GM23338 (cell line): Measurements from ENCODE around the gene TMTC2. TPM values are rescaled to one million over a fixed set of nuclear protein-coding genes. Genes with fewer than 3 reads are reported as not detected.

Source experiments
- ATAC-seq: fragments of 200-7000 bp; cut with Tn5 transposase; 3 replicates; pipeline ENCODE4 v1.9.1; 2020
- DNase-seq: peaks from one replicate; pipeline ENCODE4 v3.0.0-alpha.2; 2015; ENCODE audit warnings: low spot score
- H2AFZ ChIP-seq: fragments of 200-600 bp; sonication (generic); 2 replicates; pipeline ENCODE4 v1.8.0; 2016; ENCODE audit warnings: antibody characterized with exemption, mild to moderate bottlenecking, moderate library complexity
- H3F3A ChIP-seq: fragments of 200-600 bp; sonication (generic); replicated peaks from 2 replicates; pipeline ENCODE4 v1.8.0; 2017; ENCODE audit warnings: antibody characterized with exemption, mixed run types, low read depth
- H3K27ac ChIP-seq: fragments of 200-600 bp; sonication (generic); 2 replicates; pipeline ENCODE4 v1.6.1; 2016; ENCODE audit warnings: low read depth
- H3K27me3 ChIP-seq: fragments of 200-600 bp; sonication (generic); 2 replicates; pipeline ENCODE4 v1.8.0; 2016; ENCODE audit warnings: mild to moderate bottlenecking, mixed run types, moderate library complexity; ENCODE audit not compliant: insufficient read depth
- H3K36me3 ChIP-seq: fragments of 200-600 bp; sonication (generic); 2 replicates; pipeline ENCODE4 v1.8.0; 2016; ENCODE audit warnings: mild to moderate bottlenecking; ENCODE audit not compliant: insufficient read depth
- H3K4me1 ChIP-seq: fragments of 200-600 bp; sonication (generic); 2 replicates; pipeline ENCODE4 v1.8.0; 2016; ENCODE audit warnings: mild to moderate bottlenecking, moderate library complexity; ENCODE audit not compliant: insufficient read depth
- H3K4me2 ChIP-seq: fragments of 200-600 bp; sonication (generic); 2 replicates; pipeline ENCODE4 v1.7.1; 2017; ENCODE audit warnings: mixed run types
- H3K4me3 ChIP-seq: fragments of 200-600 bp; sonication (generic); 2 replicates; pipeline ENCODE4 v1.6.1; 2016; ENCODE audit warnings: mixed run types
- H3K79me2 ChIP-seq: fragments of 200-600 bp; sonication (generic); replicated peaks from 2 replicates; pipeline ENCODE4 v1.8.0; 2017; ENCODE audit warnings: mild to moderate bottlenecking; ENCODE audit not compliant: insufficient read depth
- H3K9me2 ChIP-seq: fragments of 200-600 bp; sonication (generic); 2 replicates; pipeline ENCODE4 v1.8.0; 2017; ENCODE audit not compliant: insufficient read depth
- H4K20me1 ChIP-seq: fragments of 200-600 bp; sonication (generic); replicated peaks from 2 replicates; pipeline ENCODE4 v1.8.0; 2017; ENCODE audit warnings: mild to moderate bottlenecking; ENCODE audit not compliant: insufficient read depth
- H3K27ac Mint-ChIP-seq: 2 replicates; pipeline ENCODE4 v1.8.0; 2020; ENCODE audit warnings: inconsistent platforms, mild to moderate bottlenecking, moderate library complexity, mixed read lengths
- H3K27me3 Mint-ChIP-seq: 3 replicates; pipeline ENCODE4 v1.8.0; 2022; ENCODE audit warnings: low read depth, mild to moderate bottlenecking, moderate library complexity, mixed read lengths, inconsistent platforms; ENCODE audit not compliant: insufficient read depth, poor library complexity
- H3K36me3 Mint-ChIP-seq: 3 replicates; pipeline ENCODE4 v1.8.0; 2021; ENCODE audit warnings: low read depth, mild to moderate bottlenecking, inconsistent platforms, moderate library complexity, mixed read lengths
- H3K4me1 Mint-ChIP-seq: 3 replicates; pipeline ENCODE4 v1.8.0; 2020; ENCODE audit warnings: mild to moderate bottlenecking, inconsistent platforms, mixed read lengths
- H3K4me3 Mint-ChIP-seq: 3 replicates; pipeline ENCODE4 v1.8.0; 2021; ENCODE audit warnings: moderate library complexity, mild to moderate bottlenecking, inconsistent platforms, mixed read lengths
- H3K9me3 Mint-ChIP-seq: 3 replicates; pipeline ENCODE4 v1.8.0; 2020; ENCODE audit warnings: moderate library complexity, mild to moderate bottlenecking, inconsistent platforms, mixed read lengths
- CREB1 ChIP-seq: fragments of 250-450 bp; sonication (Bioruptor Pico); IDR thresholded peaks from 2 replicates; pipeline ENCODE4 v1.5.0; 2020; ENCODE audit warnings: low read depth, mild to moderate bottlenecking, moderate library complexity
- ETS1 ChIP-seq: IDR thresholded peaks from 2 replicates; pipeline ENCODE4 v1.6.1; 2016; ENCODE audit warnings: antibody characterized with exemption
- EZH2 ChIP-seq: fragments of 200-600 bp; sonication (generic); IDR thresholded peaks from one replicate; pipeline ENCODE4 v1.8.0; 2017; ENCODE audit warnings: antibody characterized with exemption, mild to moderate bottlenecking, low read depth; ENCODE audit not compliant: unreplicated experiment
- EZH2phosphoT487 ChIP-seq: fragments of 200-600 bp; sonication (generic); IDR thresholded peaks from one replicate; pipeline ENCODE4 v1.8.1; 2018; ENCODE audit warnings: antibody characterized with exemption; ENCODE audit not compliant: unreplicated experiment
- JUNB ChIP-seq: IDR thresholded peaks from one replicate; pipeline ENCODE4 v1.6.1; 2016; ENCODE audit warnings: antibody characterized with exemption; ENCODE audit not compliant: unreplicated experiment
- NANOG ChIP-seq: IDR thresholded peaks from 2 replicates; pipeline ENCODE4 v1.6.1; 2016; ENCODE audit warnings: antibody characterized with exemption, borderline replicate concordance
- POLR2AphosphoS5 ChIP-seq: IDR thresholded peaks from 2 replicates; pipeline ENCODE4 v1.6.1; 2016; ENCODE audit warnings: antibody characterized with exemption, low read depth
- REST ChIP-seq: IDR thresholded peaks from one replicate; pipeline ENCODE4 v1.6.1; 2018; ENCODE audit warnings: antibody characterized with exemption; ENCODE audit not compliant: unreplicated experiment
- STAT1 ChIP-seq: IDR thresholded peaks from one replicate; pipeline ENCODE4 v1.6.1; 2016; ENCODE audit warnings: antibody characterized with exemption; ENCODE audit not compliant: unreplicated experiment
- ZNF114 ChIP-seq: fragments of 250-450 bp; sonication (Bioruptor Pico); IDR thresholded peaks from 2 replicates; pipeline ENCODE4 v1.5.0; 2020; ENCODE audit warnings: mild to moderate bottlenecking, moderate library complexity
- ZNF331 ChIP-seq: fragments of 250-450 bp; sonication (Bioruptor Pico); IDR thresholded peaks from 2 replicates; pipeline ENCODE4 v1.5.0; 2020; ENCODE audit warnings: low read depth, mild to moderate bottlenecking, moderate library complexity
- ZNF462 ChIP-seq: fragments of 250-450 bp; sonication (Bioruptor Pico); IDR thresholded peaks from 2 replicates; pipeline ENCODE4 v1.5.0; 2020; ENCODE audit warnings: mild to moderate bottlenecking, moderate library complexity
- polyA plus RNA-seq: library from polyadenylated mRNA; unstranded; fragments of >200 nt; fragmentation: Nextera tagmentation; extraction: Ambion mirVana; gene quantifications from 2 replicates; pipeline ENCODE4 v1.2.1, GENCODE V29; 2016
- total RNA-seq: library from RNA; depleted of rRNA; stranded (reverse); fragments of >200 nt; shearing (Covaris generic); gene quantifications from 2 replicates; pipeline ENCODE4 v1.2.3, GENCODE V29; 2014

TMTC2 gene
- total and polyA plus RNA-seq, 2 experiments from 2014 or later, result 0.57 to 6.5 TPM

GRCh38 chr12:82953397-82953796 is 266.7 kb downstream of the TMTC2 start (continued):
- TF ChIP-seq ETS1 (no peak), JUNB (no peak), CREB1 (CRISPR knock-in tag) (no peak)

GRCh38 chr12:82954064-82954463 is 267.4 kb downstream of the TMTC2 start:
- H3F3A ChIP-seq, result no peaks in the 10 kb centered on the region
- 0 out of 3 replicates have a peak, but pooled peaks cover 5% of the 10 kb centered on the region for H3K4me1 Mint-ChIP-seq
- H3K9me3 Mint-ChIP-seq, result no peaks in the 10 kb centered on the region
- H3K27me3 ChIP-seq, result no peaks in the 10 kb centered on the region
- H3K27ac ChIP-seq, result no peak overlapping the region
- no peak overlapping the region for H3K4me3 ChIP-seq
- no peaks in the 10 kb centered on the region for H3K4me1 ChIP-seq
- H4K20me1 ChIP-seq, result no peaks in the 10 kb centered on the region
- H3K79me2 ChIP-seq, result no peaks in the 10 kb centered on the region
- no peak for ATAC-seq
- DNase-seq, result peak; percentile 14
- H3K27me3 Mint-ChIP-seq, result no peaks in the 10 kb centered on the region
- no peak overlapping the region for H3K27ac Mint-ChIP-seq
- H3K4me2 ChIP-seq, result no peak overlapping the region
- no peaks in the 10 kb centered on the region for H3K9me2 ChIP-seq
- no peaks in the 10 kb centered on the region for H3K36me3 Mint-ChIP-seq
- no peaks in the 10 kb centered on the region for H3K36me3 ChIP-seq
- H3K4me3 Mint-ChIP-seq, result no peak overlapping the region
- no peak overlapping the region for H2AFZ ChIP-seq
- no peak for TF ChIP-seq ETS1
- no peak for TF ChIP-seq ZNF114 (CRISPR knock-in tag)
- no peak for TF ChIP-seq REST
- no peak for TF ChIP-seq EZH2phosphoT487
- no peak for TF ChIP-seq NANOG
- TF ChIP-seq POLR2AphosphoS5, result no peak
- TF ChIP-seq ZNF462 (CRISPR knock-in tag), result no peak
- no peak for TF ChIP-seq EZH2
- no peak for TF ChIP-seq CREB1 (CRISPR knock-in tag)
- no peak for TF ChIP-seq STAT1
- no peak for TF ChIP-seq ZNF331 (CRISPR knock-in tag)
